K562 (cell line): ENCODE data around the gene HNRNPK. TPM values are rescaled to one million over a fixed set of nuclear protein-coding genes. Genes with fewer than 3 reads are reported as not detected.

Experiments
- CBFA2T3 ChIP-seq: fragments of 450-650 bp; IDR thresholded peaks from 2 replicates; pipeline ENCODE4 v1.6.1; 2017
- CCAR2 ChIP-seq: fragments of 200-400 bp; formaldehyde crosslinking; IDR thresholded peaks from 2 replicates; pipeline ENCODE4 v1.6.1; 2017; ENCODE audit warnings: mild to moderate bottlenecking, low read depth, low read length
- DMBX1 ChIP-seq: fragments of 250-450 bp; sonication (Bioruptor Pico); IDR thresholded peaks from 2 replicates; pipeline ENCODE4 v1.8.0; 2022; ENCODE audit warnings: inconsistent platforms, mild to moderate bottlenecking, moderate library complexity, borderline replicate concordance
- DNMT1 ChIP-seq: fragments of 450-650 bp; IDR thresholded peaks from 2 replicates; pipeline ENCODE4 v1.6.1; 2016; ENCODE audit warnings: antibody characterized with exemption, mild to moderate bottlenecking
- GTF2A2 ChIP-seq: IDR thresholded peaks from 2 replicates; pipeline ENCODE4 v1.6.1; 2016; ENCODE audit warnings: mild to moderate bottlenecking, missing genetic modification characterization, missing compliant biosample characterization
- HDAC3 ChIP-seq: fragments of 450-650 bp; IDR thresholded peaks from 2 replicates; pipeline ENCODE4 v1.6.1; 2018; ENCODE audit warnings: borderline replicate concordance, mild to moderate bottlenecking, moderate library complexity; ENCODE audit not compliant: partially characterized antibody
- HES1 ChIP-seq: fragments of 450-650 bp; IDR thresholded peaks from 2 replicates; pipeline ENCODE4 v1.6.1; 2016; ENCODE audit warnings: low read depth, mild to moderate bottlenecking, moderate library complexity
- HEY1 ChIP-seq: fragments of 250-450 bp; sonication (Bioruptor Pico); IDR thresholded peaks from 2 replicates; pipeline ENCODE4 v1.5.0; 2020; ENCODE audit warnings: mild to moderate bottlenecking, moderate library complexity, borderline replicate concordance
- NCOA1 ChIP-seq: fragments of 450-650 bp; IDR thresholded peaks from 2 replicates; pipeline ENCODE4 v1.6.1; 2016; ENCODE audit warnings: low read depth
- NR1H2 ChIP-seq: sonication (generic); formaldehyde crosslinking; IDR thresholded peaks from 2 replicates; pipeline ENCODE4 v1.4.0; 2020; ENCODE audit warnings: mild to moderate bottlenecking, missing genetic modification reagents
- PHB ChIP-seq: fragments of 250-450 bp; sonication (Bioruptor Pico); IDR thresholded peaks from 2 replicates; pipeline ENCODE4 v1.5.0; 2021
- POLR2AphosphoS2 ChIP-seq: IDR thresholded peaks from 2 replicates; pipeline ENCODE4 v1.6.1; 2012; ENCODE audit warnings: low read length, improper control_type of control experiment
- PTBP1 ChIP-seq: fragments of 200-400 bp; formaldehyde crosslinking; IDR thresholded peaks from 2 replicates; pipeline ENCODE4 v1.6.1; 2017; ENCODE audit warnings: low read depth, low read length
- PTRF ChIP-seq: fragments of 450-650 bp; IDR thresholded peaks from 2 replicates; pipeline ENCODE4 v1.6.1; 2016; ENCODE audit warnings: mild to moderate bottlenecking, missing genetic modification characterization, missing compliant biosample characterization
- RB1 ChIP-seq: fragments of 450-650 bp; IDR thresholded peaks from 2 replicates; pipeline ENCODE4 v1.6.1; 2017; ENCODE audit warnings: low read depth, mild to moderate bottlenecking
- RFX1 ChIP-seq: fragments of 450-650 bp; IDR thresholded peaks from 2 replicates; pipeline ENCODE4 v1.6.1; 2016; ENCODE audit warnings: mild to moderate bottlenecking, moderate library complexity
- SAP30 ChIP-seq: fragments of 200-600 bp; sonication (generic); IDR thresholded peaks from 2 replicates; pipeline ENCODE4 v1.6.1; 2012; ENCODE audit warnings: borderline replicate concordance, low read depth, mild to moderate bottlenecking, moderate library complexity, low read length, control low read depth, inconsistent platforms; ENCODE audit not compliant: insufficient read depth, poor library complexity, severe bottlenecking
- TOE1 ChIP-seq, 2 experiments: fragments of 450-650 bp in 1 of 2; sonication (generic) in 1 of 2; formaldehyde crosslinking in 1 of 2; IDR thresholded peaks; 2 replicates each; pipeline versions ENCODE4 v1.7.1 to v1.8.0; 2016 to 2022; ENCODE audit warnings: borderline replicate concordance in 2 of 2, mild to moderate bottlenecking in 2 of 2, antibody characterized with exemption in 1 of 2, inconsistent platforms in 1 of 2, low read depth in 1 of 2, missing genetic modification reagents in 1 of 2, moderate library complexity in 1 of 2
- ZBED1 ChIP-seq: IDR thresholded peaks from 2 replicates; pipeline ENCODE4 v1.6.1; 2014
- ZFP1 ChIP-seq: fragments of 450-650 bp; formaldehyde crosslinking; IDR thresholded peaks from 2 replicates; pipeline ENCODE4 v1.4.0; 2020; ENCODE audit warnings: mild to moderate bottlenecking, mixed read lengths
- ZNF121 ChIP-seq: sonication (generic); formaldehyde crosslinking; conservative IDR thresholded peaks from 2 replicates; pipeline ENCODE4 v1.8.0; 2022; ENCODE audit warnings: missing genetic modification reagents
- ZNF644 ChIP-seq: fragments of 200-800 bp; sonication (Bioruptor generic); IDR thresholded peaks from 2 replicates; pipeline ENCODE4 v1.6.1; 2016; ENCODE audit warnings: low read depth, missing genetic modification characterization, missing compliant biosample characterization
- polyA plus RNA-seq, 8 experiments: library from polyadenylated mRNA; depleted of rRNA in 4 of 8; stranded (reverse) in 5 of 8; unstranded in 3 of 8; fragments of >200 nt; fragmentation: Nextera tagmentation in 2 of 8; fragmentation: Illumina TruSeq in 1 of 8; extraction: Ambion mirVana in 2 of 8; extraction: Trizol in 1 of 8; gene quantifications; 2 replicates each; pipeline versions ENCODE4 v1.2.1 to v1.2.3, GENCODE V29; 2011 to 2014; ENCODE audit warnings: inconsistent platforms in 1 of 8, missing spikeins in 1 of 8
- total RNA-seq, 7 experiments: library from RNA; depleted of rRNA in 6 of 7; stranded (reverse); fragments of >200 nt in 6 of 7; fragmentation: Illumina TruSeq in 2 of 7; extraction: Trizol in 2 of 7; gene quantifications; 2 replicates each; pipeline versions ENCODE4 v1.2.1 to v1.2.3, GENCODE V29; 2011 to 2021; ENCODE audit warnings: low replicate concordance in 1 of 7
- TF ChIP-seq, protein P1 (sequence below), 2 experiments: fragments of 450-650 bp in 1 of 2; sonication (generic) in 1 of 2; formaldehyde crosslinking in 1 of 2; IDR thresholded peaks in 1 of 2; conservative IDR thresholded peaks in 1 of 2; 2 replicates each; pipeline versions ENCODE4 v1.6.1 to v1.8.1; 2016 to 2023; ENCODE audit warnings: mild to moderate bottlenecking in 2 of 2, moderate library complexity in 2 of 2, inconsistent platforms in 1 of 2, missing genetic modification reagents in 1 of 2
- TF ChIP-seq, protein P2 (sequence below), 2 experiments: fragments of 450-650 bp; IDR thresholded peaks; 2 replicates each; pipeline ENCODE4 v1.6.1; 2018; ENCODE audit warnings: mild to moderate bottlenecking in 2 of 2, low read depth in 1 of 2; ENCODE audit not compliant: partially characterized antibody in 2 of 2

Gene HNRNPK
- total and polyA plus RNA-seq, 9 of the 15 experiments (the other 6 are each of a cell fraction or from before 2014, with no cell fraction given): 224 to 883 (median 618) TPM

DNA sequence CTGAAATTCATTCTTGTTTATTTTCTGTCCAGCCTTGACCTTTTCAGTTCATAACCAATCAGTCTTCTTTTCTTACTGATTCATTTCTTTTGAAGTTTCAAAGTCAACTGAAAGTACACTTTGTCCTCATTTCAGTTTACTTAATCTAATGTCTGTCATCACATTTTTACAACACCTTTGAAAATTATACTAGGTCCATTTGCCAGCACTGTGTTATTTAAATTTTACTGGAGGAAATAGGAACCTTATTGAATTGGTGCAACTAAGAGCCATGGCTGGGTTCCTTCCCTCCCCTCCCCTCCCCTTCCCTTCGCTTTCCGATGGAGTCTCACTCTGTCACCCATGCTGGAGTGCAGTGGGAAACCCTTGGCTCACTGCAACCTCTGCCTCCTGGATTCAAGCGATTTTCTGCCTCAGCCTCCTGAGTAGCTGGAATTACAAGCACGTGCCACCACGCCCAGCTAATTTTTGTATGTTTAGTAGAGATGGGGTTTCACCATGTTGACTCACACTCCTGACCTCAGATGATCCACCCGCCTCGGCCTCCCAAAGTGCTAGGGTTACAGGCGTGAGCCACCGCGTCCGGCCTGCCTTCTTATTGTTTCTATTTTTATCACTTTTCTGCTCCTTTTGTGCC lies 6.9 kb upstream of the HNRNPK start (continued):
- TF ChIP-seq, protein P1, sequence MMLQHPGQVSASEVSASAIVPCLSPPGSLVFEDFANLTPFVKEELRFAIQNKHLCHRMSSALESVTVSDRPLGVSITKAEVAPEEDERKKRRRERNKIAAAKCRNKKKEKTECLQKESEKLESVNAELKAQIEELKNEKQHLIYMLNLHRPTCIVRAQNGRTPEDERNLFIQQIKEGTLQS (IDR thresholded peaks at IDR 0.05): peak; percentile 80
- TF ChIP-seq, protein P1 (CRISPR knock-in tag; conservative IDR thresholded peaks at IDR 0.05): no peak
- TF ChIP-seq PTRF (tag): no peak
- 0 out of 2 replicates have a peak, but pooled peaks have one; percentile 44 for TF ChIP-seq HES1
- TF ChIP-seq CCAR2: no peak
- no peak for TF ChIP-seq ZBED1
- TF ChIP-seq NR1H2 (CRISPR knock-in tag): no peak
- no peak for TF ChIP-seq DNMT1
- TF ChIP-seq PTBP1: no peak
- no peak for TF ChIP-seq GTF2A2
- no peak for TF ChIP-seq HDAC3
- no peak for TF ChIP-seq POLR2AphosphoS2
- TF ChIP-seq PHB (CRISPR knock-in tag): no peak
- TF ChIP-seq SAP30: no peak
- peak; percentile 62; the same call in 1 of the 2 replicates for TF ChIP-seq NCOA1
- no peak for TF ChIP-seq ZNF644
- TF ChIP-seq ZFP1: no peak
- TF ChIP-seq ZNF121 (CRISPR knock-in tag): no peak
- TF ChIP-seq HEY1 (CRISPR knock-in tag): no peak
- no peak for TF ChIP-seq RB1
- TF ChIP-seq RFX1: no peak
- TF ChIP-seq CBFA2T3: peak; percentile 74
- TF ChIP-seq TOE1 (IDR thresholded peaks at IDR 0.05; ENCODE audit: borderline replicate concordance): 0 out of 2 replicates have a peak, but pooled peaks have one; percentile 29
- no peak for TF ChIP-seq TOE1 (CRISPR knock-in tag; IDR thresholded peaks at IDR 0.05; ENCODE audit: borderline replicate concordance, low read depth)
- TF ChIP-seq, protein P2, sequence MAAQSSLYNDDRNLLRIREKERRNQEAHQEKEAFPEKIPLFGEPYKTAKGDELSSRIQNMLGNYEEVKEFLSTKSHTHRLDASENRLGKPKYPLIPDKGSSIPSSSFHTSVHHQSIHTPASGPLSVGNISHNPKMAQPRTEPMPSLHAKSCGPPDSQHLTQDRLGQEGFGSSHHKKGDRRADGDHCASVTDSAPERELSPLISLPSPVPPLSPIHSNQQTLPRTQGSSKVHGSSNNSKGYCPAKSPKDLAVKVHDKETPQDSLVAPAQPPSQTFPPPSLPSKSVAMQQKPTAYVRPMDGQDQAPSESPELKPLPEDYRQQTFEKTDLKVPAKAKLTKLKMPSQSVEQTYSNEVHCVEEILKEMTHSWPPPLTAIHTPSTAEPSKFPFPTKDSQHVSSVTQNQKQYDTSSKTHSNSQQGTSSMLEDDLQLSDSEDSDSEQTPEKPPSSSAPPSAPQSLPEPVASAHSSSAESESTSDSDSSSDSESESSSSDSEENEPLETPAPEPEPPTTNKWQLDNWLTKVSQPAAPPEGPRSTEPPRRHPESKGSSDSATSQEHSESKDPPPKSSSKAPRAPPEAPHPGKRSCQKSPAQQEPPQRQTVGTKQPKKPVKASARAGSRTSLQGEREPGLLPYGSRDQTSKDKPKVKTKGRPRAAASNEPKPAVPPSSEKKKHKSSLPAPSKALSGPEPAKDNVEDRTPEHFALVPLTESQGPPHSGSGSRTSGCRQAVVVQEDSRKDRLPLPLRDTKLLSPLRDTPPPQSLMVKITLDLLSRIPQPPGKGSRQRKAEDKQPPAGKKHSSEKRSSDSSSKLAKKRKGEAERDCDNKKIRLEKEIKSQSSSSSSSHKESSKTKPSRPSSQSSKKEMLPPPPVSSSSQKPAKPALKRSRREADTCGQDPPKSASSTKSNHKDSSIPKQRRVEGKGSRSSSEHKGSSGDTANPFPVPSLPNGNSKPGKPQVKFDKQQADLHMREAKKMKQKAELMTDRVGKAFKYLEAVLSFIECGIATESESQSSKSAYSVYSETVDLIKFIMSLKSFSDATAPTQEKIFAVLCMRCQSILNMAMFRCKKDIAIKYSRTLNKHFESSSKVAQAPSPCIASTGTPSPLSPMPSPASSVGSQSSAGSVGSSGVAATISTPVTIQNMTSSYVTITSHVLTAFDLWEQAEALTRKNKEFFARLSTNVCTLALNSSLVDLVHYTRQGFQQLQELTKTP (IDR thresholded peaks at IDR 0.05; ENCODE audit: low read depth in 1 of 2, partially characterized antibody in 2 of 2): no peak
- TF ChIP-seq DMBX1 (CRISPR knock-in tag): peak; percentile 55; the same call in 1 of the 2 replicates
